Measurements from ENCODE around the gene S100A6.

GRCh38 chr1:153541641-153542590 lies 6.1 kb upstream of the S100A6 start:
- TF ChIP-seq, protein P1, sequence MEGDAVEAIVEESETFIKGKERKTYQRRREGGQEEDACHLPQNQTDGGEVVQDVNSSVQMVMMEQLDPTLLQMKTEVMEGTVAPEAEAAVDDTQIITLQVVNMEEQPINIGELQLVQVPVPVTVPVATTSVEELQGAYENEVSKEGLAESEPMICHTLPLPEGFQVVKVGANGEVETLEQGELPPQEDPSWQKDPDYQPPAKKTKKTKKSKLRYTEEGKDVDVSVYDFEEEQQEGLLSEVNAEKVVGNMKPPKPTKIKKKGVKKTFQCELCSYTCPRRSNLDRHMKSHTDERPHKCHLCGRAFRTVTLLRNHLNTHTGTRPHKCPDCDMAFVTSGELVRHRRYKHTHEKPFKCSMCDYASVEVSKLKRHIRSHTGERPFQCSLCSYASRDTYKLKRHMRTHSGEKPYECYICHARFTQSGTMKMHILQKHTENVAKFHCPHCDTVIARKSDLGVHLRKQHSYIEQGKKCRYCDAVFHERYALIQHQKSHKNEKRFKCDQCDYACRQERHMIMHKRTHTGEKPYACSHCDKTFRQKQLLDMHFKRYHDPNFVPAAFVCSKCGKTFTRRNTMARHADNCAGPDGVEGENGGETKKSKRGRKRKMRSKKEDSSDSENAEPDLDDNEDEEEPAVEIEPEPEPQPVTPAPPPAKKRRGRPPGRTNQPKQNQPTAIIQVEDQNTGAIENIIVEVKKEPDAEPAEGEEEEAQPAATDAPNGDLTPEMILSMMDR (IDR thresholded peaks at IDR 0.05), result no peak
- TF ChIP-seq ATF2 (CRISPR knock-in tag; IDR thresholded peaks at IDR 0.05; ENCODE audit: borderline replicate concordance, low read depth) (no peak), NFATC4 (CRISPR knock-in tag; IDR thresholded peaks at IDR 0.05) (no peak), MAX (CRISPR knock-in tag; IDR thresholded peaks at IDR 0.05) (no peak), MYBL2 (CRISPR knock-in tag; IDR thresholded peaks at IDR 0.05) (no peak), ZBTB21 (CRISPR knock-in tag; IDR thresholded peaks at IDR 0.05; ENCODE audit: borderline replicate concordance) (no peak)
